Activated CD4-positive, alpha-beta T cell treated with anti-CD3 and anti-CD28 coated beads, Interleukin-2, amount 10 ng/mL, durations not matched to agents 7 days and 5 days (primary cell): Measurements from ENCODE around the gene NFIB. TPM values are rescaled to one million over a fixed set of nuclear protein-coding genes. Genes with fewer than 3 reads are reported as not detected.

Experiments used
- CTCF ChIA-PET: fragments of 350-600 bp; sonication (Branson Sonifier 250); formaldehyde crosslinking; loops from one replicate; lab custom pipeline; 2021; ENCODE audit warnings: antibody characterized with exemption; lab: Charles Lee
- POLR2A ChIA-PET: fragments of 350-600 bp; sonication (Branson Sonifier 250); formaldehyde crosslinking; loops from one replicate; lab custom pipeline; 2021; ENCODE audit warnings: antibody characterized with exemption; lab: Charles Lee
- DNase-seq: peaks from one replicate; pipeline ENCODE4 v3.0.0-alpha.2; 2020
- H3K27ac Mint-ChIP-seq: one replicate; pipeline ENCODE4 v1.8.0; 2021; ENCODE audit warnings: mild to moderate bottlenecking, moderate library complexity, mixed read lengths
- H3K27me3 Mint-ChIP-seq: one replicate; pipeline ENCODE4 v1.8.0; 2021; ENCODE audit warnings: mixed read lengths
- H3K36me3 Mint-ChIP-seq: one replicate; pipeline ENCODE4 v1.8.0; 2021; ENCODE audit warnings: low read depth, mixed read lengths
- H3K4me1 Mint-ChIP-seq: one replicate; pipeline ENCODE4 v1.8.0; 2021; ENCODE audit warnings: mixed read lengths
- H3K4me3 Mint-ChIP-seq: one replicate; pipeline ENCODE4 v1.8.0; 2021; ENCODE audit warnings: mild to moderate bottlenecking, moderate library complexity, mixed read lengths
- H3K9me3 Mint-ChIP-seq: one replicate; pipeline ENCODE4 v1.8.0; 2021; ENCODE audit warnings: mixed read lengths
- total RNA-seq, 2 experiments: library from RNA; stranded (reverse); gene quantifications; one replicate each; pipeline ENCODE4 v1.2.3, GENCODE V29; 2021

Gene NFIB
- total RNA-seq, 2 experiments from 2014 or later: not detected

DNA sequence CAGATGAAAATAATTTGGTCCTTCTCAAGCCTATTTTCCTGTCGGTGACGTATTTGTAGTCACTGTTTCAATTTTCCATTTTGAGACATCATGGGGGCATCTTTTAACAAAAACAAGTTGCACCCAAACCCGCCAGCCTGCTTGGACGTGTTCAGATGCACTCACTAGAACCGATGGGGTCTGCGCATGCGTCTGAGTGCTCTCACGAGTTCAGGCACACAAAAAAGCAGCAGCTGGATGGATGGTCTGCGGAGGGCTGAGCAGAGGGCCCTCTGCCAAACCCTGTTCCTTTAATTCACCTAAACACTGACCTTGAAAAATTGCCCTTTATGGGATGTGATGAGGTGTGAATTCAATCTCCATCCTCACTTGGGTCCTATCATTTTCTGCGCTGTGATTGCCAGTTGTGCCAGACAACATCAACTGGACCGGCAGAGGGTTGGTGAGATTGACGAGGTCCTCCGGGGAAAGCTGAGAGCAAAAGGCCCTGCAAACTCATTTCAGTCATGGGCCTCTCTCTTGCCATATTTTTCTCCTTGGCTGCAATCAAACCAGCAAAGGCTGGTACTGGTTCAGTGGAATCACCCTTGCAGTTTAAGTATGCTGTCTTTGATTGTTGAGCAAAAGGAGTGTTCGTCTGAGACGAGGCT lies 251.9 kb downstream of the NFIB start:
- no peak for DNase-seq
- H3K27me3 Mint-ChIP-seq: no peaks in the 10 kb centered on the region
- H3K9me3 Mint-ChIP-seq: no peaks in the 10 kb centered on the region
- no peak overlapping the region for H3K4me3 Mint-ChIP-seq
- CTCF ChIA-PET: no interaction called here
- no peaks in the 10 kb centered on the region for H3K36me3 Mint-ChIP-seq
- H3K4me1 Mint-ChIP-seq: no peaks in the 10 kb centered on the region
- H3K27ac Mint-ChIP-seq: no peak overlapping the region
- POLR2A ChIA-PET: no interaction called here

DNA sequence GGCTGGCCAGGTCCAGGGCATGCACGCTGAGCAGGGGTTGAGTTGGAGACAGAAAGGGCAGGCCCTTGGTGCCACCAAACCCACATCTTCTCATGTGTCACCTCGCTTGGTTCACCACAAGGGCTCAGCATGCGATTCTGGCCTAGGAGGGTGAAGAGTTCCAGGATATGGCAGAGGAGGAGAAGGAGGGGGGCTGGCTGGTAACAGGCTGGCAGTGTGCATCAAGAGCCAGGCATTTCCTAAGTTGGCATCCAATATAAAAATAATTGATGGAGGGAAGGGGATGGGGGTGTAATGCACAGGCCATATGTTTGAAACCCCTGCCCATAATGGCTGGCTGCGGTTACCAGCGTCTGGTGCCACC lies 255.6 kb downstream of the NFIB start:
- Mint-ChIP-seq H3K4me3 (no peak overlapping the region), H3K9me3 (no peaks in the 10 kb centered on the region), H3K36me3 (no peaks in the 10 kb centered on the region), H3K27me3 (no peaks in the 10 kb centered on the region), H3K27ac (no peak overlapping the region), H3K4me1 (no peaks in the 10 kb centered on the region)
- DNase-seq: no peak
- ChIA-PET POLR2A (no interaction called here), CTCF (no interaction called here)

DNA sequence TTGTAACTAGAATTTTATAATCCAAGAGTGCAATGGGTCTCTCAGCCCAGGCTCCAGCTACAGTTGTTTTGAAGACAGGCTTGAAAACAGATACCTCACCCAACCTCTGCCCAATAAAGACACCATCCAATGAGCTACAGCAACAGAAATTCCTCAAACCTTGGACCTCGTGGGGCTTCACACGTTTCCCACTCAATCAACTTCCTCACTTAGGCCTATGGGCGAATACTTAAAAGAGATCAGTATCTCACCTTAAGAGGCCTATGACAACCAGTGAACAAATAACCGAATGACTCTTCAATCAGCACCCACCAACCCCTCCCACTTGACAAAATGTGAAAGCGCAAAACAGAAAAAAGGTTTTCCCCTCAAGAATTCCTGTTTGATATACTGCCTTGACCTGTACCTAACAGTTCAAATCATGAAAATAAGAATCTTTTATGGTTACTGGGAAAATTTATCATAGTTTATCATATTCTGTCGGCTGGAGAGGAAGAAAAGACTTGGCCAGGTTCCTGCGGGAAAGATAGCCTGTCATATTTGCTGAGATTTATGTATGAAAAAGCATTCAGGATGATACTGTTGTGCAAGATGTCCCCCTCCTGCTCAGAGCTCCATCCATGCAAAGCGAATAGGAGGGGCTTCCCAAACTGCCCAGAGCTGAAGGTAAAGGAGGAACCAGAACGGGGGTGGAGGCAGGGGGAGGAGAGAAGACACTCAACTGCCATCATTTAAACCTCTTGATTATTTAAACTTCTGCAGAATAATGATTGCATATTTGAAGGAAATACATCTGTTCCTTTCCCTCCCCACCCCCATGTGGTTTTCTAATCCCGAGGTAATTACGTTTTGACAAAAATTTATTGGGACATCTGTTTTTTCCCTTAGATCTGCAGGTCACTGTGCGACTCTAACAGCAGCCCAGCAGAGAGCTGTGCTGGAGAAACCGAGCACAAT lies 256.3 kb downstream of the NFIB start:
- CTCF ChIA-PET: no interaction called here
- H3K27me3 Mint-ChIP-seq: no peaks in the 10 kb centered on the region

DNA sequence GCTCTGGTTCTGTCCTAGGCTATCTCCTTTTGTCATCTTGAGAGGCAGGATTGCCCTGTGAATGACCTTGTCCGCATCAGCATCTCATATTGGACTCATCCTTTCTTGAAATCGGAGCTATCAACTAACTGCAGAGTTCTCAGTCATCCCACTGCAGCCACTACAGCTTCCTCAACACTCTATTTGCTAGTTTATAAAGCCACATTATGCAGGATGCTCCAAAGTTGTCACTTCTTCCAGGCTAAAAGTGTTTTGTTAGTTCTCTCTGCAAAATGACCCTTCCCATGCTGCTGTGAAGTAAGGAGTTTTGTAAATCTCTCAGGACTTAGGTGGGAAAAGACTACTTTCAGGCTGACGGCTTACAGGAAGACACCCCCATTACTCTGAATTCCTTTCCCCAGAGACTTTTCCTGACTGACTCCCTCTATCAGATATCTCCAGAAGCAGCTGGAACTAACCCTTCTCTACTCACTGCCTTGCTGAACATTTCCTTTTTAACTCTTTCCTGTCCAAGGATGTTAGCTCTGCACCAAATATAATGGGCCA lies 257.6 kb downstream of the NFIB start:
- Mint-ChIP-seq H3K27ac (no peak overlapping the region), H3K4me3 (no peak overlapping the region), H3K9me3 (no peaks in the 10 kb centered on the region), H3K4me1 (no peaks in the 10 kb centered on the region), H3K27me3 (no peaks in the 10 kb centered on the region), H3K36me3 (no peaks in the 10 kb centered on the region)
- ChIA-PET CTCF (no interaction called here), POLR2A (no interaction called here)
- no peak for DNase-seq

More for the DNA sequence above, 256.3 kb downstream of the NFIB start:
- Mint-ChIP-seq H3K4me3 (no peak overlapping the region), H3K9me3 (no peaks in the 10 kb centered on the region), H3K36me3 (no peaks in the 10 kb centered on the region), H3K27ac (no peak overlapping the region), H3K4me1 (no peaks in the 10 kb centered on the region)
- POLR2A ChIA-PET: no interaction called here
- no peak for DNase-seq

DNA sequence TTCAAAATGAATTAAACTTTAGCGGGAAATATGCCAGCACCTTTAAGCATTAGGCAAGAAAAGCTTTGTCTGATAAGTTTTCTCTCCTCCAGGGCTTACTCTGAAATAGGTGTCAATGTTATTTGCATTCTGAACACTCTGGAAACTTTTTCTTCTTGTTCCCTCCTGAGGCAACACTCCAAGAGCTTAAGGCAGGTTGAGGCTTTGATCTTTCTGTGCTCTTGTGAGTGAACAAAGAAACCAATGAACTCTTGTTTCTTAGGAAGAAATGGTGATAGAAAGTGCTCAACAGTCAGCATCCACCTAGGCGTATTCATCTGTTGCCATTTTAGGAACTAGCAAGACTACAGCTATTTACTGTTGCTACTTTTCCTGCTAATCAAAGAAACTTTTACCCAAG lies 259.8 kb downstream of the NFIB start:
- ChIA-PET POLR2A (no interaction called here), CTCF (no interaction called here)
- DNase-seq: no peak
- H3K9me3 Mint-ChIP-seq: no peaks in the 10 kb centered on the region
- H3K27ac Mint-ChIP-seq: no peak overlapping the region
- no peaks in the 10 kb centered on the region for H3K36me3 Mint-ChIP-seq
- H3K4me1 Mint-ChIP-seq: no peaks in the 10 kb centered on the region
- H3K27me3 Mint-ChIP-seq: no peaks in the 10 kb centered on the region
- H3K4me3 Mint-ChIP-seq: no peak overlapping the region

DNA sequence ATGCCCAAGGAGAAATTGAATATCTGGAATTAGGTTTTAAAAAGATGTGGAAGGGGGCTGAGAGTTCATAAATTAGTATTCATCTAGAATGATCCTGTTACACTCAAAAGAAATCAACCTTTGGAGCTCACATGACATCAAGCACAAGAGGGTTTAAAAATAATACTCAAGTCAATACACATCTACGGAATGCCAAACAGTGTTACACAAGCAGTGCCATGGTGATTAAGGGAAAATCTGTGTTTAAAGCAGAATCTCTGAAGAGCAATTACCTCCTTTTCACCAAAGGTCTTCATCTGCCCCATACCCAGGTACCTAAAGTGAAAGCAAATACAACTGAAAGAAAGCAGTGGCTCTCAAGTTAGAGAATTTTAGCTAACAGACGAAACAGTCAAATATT lies 261.6 kb downstream of the NFIB start:
- Mint-ChIP-seq H3K4me1 (no peaks in the 10 kb centered on the region), H3K27ac (no peak overlapping the region)
- POLR2A ChIA-PET: no interaction called here

DNA sequence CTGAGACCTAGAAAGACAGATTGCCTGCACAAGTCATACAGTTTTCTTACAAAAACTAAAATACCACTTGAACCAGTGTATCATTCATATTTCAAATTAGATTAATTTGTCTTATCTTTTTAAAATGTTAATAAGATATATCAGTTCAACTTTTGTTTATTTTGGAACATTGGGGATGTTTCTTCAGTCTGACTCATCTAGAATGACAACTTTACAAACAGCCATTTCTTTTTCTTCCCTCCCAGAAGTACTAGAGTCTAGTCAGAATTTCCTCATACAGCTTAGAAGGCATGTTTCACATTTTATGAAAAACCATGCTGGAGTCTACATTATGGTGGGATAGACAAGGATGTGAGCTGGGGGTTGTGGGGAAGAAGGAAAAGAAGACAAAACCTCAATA lies 262.5 kb downstream of the NFIB start:
- no peak overlapping the region for H3K27ac Mint-ChIP-seq
- ChIA-PET CTCF (no interaction called here), POLR2A (no interaction called here)
- H3K4me1 Mint-ChIP-seq: no peaks in the 10 kb centered on the region
- no peaks in the 10 kb centered on the region for H3K27me3 Mint-ChIP-seq
- DNase-seq: no peak
- no peaks in the 10 kb centered on the region for H3K36me3 Mint-ChIP-seq
- H3K9me3 Mint-ChIP-seq: peaks cover 4% of the 10 kb centered on the region
- H3K4me3 Mint-ChIP-seq: no peak overlapping the region

More for the DNA sequence above, 261.6 kb downstream of the NFIB start:
- CTCF ChIA-PET: no interaction called here
- Mint-ChIP-seq H3K9me3 (peaks cover 4% of the 10 kb centered on the region), H3K4me3 (no peak overlapping the region), H3K27me3 (no peaks in the 10 kb centered on the region), H3K36me3 (no peaks in the 10 kb centered on the region)
- no peak for DNase-seq

DNA sequence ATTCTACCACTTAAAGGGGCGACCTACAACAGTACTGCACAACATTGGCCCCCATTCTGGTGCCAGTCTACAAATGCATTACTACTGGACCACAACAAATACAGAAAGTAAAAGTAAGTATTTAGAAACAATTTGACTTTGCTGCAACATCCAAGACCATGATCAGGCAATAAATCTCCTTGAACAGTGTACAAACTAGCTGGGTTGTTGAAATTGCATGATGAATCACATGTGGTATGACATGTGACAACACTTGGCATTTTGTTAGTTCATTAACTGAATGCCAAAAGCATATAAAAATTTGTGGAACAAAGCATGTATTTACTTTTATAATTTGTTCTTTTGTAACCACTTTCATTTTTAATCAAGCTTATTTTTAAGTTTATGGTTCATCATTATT lies 270.5 kb downstream of the NFIB start:
- CTCF ChIA-PET: no interaction called here
- Mint-ChIP-seq H3K27ac (no peak overlapping the region), H3K36me3 (no peaks in the 10 kb centered on the region)

DNA sequence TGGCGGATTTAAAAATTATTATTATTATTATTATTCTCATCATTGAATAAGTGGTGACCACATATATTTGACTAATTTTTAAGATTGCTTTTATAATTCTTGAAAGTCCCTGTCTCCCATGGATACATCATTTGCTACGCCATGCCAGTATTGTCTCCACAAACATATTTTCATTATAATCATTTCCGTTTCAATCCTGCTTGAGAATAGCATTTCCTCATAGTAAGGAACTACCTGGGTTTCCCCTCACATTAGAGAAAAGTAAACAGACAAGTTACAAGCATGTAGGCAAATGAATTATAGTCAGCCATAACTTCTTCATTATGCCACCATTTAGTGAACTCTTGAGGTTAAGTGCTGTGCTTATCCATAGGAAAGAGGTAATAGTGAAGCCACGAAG lies 276.6 kb downstream of the NFIB start:
- H3K27ac Mint-ChIP-seq: no peak overlapping the region
- no peak overlapping the region for H3K4me3 Mint-ChIP-seq
- no peak for DNase-seq
- no peaks in the 10 kb centered on the region for H3K36me3 Mint-ChIP-seq
- CTCF ChIA-PET: no interaction called here
- POLR2A ChIA-PET: no interaction called here
- no peaks in the 10 kb centered on the region for H3K4me1 Mint-ChIP-seq
- no peaks in the 10 kb centered on the region for H3K27me3 Mint-ChIP-seq
- no peaks in the 10 kb centered on the region for H3K9me3 Mint-ChIP-seq

More for the DNA sequence above, 270.5 kb downstream of the NFIB start:
- no peaks in the 10 kb centered on the region for H3K4me1 Mint-ChIP-seq
- no peaks in the 10 kb centered on the region for H3K27me3 Mint-ChIP-seq
- H3K4me3 Mint-ChIP-seq: no peak overlapping the region
- no peak for DNase-seq
- POLR2A ChIA-PET: no interaction called here
- peaks cover 4% of the 10 kb centered on the region for H3K9me3 Mint-ChIP-seq

DNA sequence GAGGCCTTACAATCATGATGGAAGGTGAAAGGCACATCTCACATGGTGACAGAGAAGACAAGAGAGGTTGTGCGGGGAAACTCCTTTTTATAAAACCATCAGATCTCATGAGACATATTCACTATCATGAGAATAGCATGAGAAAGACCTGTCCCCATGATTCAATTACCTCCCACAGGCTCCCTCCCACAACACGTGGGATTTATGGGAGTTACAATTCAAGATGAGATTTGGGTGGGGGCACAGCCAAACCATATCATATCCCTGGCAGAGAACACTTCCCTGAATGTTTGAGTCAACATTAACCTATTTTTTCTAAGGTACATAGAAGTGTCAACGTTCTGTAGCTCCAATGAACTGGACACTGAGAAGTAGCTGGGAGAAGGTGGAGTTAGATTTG lies 280.9 kb downstream of the NFIB start:
- Mint-ChIP-seq H3K9me3 (no peaks in the 10 kb centered on the region), H3K4me3 (no peak overlapping the region), H3K36me3 (no peaks in the 10 kb centered on the region), H3K4me1 (no peaks in the 10 kb centered on the region), H3K27ac (no peak overlapping the region), H3K27me3 (no peaks in the 10 kb centered on the region)
- POLR2A ChIA-PET: no interaction called here
- CTCF ChIA-PET: no interaction called here
- DNase-seq: no peak
